GM18870 (cell line): Measurements from ENCODE around the gene ZCCHC2.

Experiments
- ATAC-seq: cut with Tn5 transposase; IDR thresholded peaks from one replicate; pipeline ENCODE4 v1.9.1; 2021; ENCODE audit warnings: moderate library complexity; ENCODE audit not compliant: unreplicated experiment

ZCCHC2 gene

DNA sequence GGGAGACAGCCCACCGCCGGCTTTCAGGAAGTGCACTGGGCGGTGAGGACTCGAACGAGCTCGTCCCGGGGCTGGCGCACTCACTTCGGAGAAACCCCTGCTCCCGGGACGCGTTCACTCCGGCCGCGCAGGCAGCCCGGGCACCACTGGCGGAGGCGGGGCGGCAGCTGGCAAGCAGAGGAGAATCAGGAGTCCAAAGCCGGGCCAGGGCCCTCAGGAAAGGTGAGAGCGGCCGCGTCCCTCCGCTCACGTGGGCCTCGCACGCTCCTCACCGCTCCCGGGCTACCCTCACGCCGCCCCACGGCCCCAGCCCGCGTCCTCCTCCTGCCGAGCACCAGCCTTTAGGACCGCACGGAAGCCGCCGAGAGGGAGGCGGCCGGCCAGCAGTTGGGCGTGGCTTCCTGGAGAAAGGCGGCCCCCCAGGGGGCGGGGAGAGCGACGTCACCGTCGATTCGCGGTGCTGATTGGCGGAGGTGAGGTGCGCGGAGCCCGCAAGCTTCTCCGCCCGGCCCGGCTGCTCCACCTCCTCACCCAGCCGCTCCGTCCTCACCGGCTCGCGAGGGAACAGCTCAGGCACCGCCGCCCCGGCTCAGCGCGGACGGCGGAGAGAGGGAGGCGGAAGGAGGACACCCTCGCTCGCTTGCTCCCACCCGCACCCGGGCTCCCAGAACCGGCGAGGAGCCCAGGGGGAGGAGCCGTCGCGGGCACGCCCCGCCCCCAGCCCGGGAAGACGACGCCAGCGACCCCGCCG, at the start of gene ZCCHC2:
TSS of gene ZCCHC2 (plus strand) at position 522 of the 751 bp plus-strand sequence. CDS start 400 bp downstream, outside the sequence.
- ATAC-seq, result peak; percentile 70

DNA sequence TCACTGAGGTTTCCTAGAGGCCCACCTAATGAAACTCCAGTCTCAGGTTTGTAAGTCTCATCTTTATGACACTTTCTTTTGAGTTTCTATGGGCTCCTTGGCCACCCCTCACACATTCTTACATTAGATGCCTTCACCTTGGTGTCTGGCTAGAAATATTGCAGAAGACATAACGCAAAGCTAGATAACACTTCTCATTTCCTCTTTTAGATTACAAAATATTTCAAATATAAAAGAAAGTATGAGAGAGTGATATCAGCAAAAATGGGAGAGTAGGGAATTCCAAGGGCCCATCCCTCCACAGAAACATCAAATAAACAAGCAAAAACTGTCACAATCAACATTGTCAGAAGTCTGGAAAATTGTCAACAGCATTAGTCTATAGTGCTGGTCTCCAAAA, 43.3 kb upstream of the ZCCHC2 start:
- ATAC-seq, result no peak

- ATAC-seq, result no peak
Measured at GRCh38 chr18:62480927-62481326, 41.9 kb upstream of the ZCCHC2 start.

DNA sequence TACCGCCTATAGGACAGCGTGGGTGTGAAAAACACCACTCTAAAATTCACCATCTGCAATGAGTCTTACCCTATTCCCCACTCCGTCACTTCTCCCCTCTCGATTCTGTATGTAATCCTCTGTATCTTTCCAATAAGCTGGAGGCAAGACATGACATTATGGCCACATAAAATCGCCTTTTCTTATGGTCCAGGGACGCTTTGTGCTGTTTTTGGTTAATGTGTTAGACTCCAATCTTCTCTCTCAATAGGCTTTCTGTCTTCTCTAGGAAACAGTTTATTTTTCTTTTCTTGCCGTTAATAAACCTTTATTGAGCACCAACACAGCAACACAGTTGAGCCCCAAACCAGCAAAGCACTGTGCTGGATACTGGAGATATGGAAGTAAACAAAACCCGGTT, 37.9 kb upstream of the ZCCHC2 start:
- ATAC-seq, result no peak

DNA sequence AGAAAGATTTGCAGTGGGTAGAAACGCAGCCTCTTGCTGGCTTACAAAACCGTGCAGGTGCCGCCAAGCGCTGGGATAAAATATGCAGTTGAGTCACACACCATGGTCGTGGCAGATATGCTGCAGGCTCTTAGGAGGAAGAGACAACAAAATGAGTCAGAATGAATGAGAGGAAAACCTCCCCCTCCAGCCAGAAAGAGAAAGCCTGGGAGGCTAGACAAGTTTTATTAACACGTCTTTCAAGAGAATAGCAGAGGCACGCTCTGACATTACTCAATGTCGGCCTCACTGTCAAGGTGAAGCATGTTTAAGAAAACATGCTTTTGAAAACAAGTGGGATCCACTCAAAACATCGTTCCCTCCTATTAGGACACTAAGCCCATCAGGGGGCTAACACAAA, 37.1 kb upstream of the ZCCHC2 start:
- ATAC-seq, result no peak

DNA sequence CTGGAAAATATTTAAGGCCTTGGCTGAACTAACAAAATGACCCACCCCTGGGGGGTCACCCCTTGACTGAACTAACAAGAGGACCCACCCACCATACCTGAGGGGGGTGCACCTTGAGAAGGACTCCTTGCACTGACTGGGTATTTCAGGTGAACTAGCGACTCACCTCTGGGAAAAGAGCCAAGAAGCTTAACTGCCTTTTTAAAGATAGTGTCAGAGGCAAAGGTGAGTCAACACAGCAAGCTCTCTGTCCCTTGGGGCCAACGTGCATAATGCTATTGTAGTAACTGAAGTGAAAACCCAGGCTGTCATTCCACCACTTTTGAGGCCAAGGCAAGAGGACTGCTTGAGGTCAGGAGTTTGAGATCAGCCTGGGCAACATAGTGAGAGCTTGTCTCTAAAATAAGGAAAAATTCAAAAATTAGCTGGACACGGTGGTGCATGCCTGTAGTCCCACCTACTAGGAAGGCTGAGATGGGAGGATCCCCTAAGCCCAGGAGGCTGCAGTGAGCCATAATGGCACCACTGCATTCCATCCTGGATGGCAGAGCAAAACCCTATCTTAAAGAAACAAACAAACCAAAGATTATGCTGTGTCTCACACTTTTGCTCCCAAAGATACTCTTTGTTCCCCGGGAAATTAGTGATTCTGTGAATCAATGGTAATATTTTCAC, 36.4 kb upstream of the ZCCHC2 start:
- ATAC-seq, result no peak

- ATAC-seq, result no peak
Measured at GRCh38 chr18:62487161-62487560, 35.7 kb upstream of the ZCCHC2 start.

GRCh38 chr18:62490967-62491695, 31.7 kb upstream of the ZCCHC2 start:
- no peak for ATAC-seq

DNA sequence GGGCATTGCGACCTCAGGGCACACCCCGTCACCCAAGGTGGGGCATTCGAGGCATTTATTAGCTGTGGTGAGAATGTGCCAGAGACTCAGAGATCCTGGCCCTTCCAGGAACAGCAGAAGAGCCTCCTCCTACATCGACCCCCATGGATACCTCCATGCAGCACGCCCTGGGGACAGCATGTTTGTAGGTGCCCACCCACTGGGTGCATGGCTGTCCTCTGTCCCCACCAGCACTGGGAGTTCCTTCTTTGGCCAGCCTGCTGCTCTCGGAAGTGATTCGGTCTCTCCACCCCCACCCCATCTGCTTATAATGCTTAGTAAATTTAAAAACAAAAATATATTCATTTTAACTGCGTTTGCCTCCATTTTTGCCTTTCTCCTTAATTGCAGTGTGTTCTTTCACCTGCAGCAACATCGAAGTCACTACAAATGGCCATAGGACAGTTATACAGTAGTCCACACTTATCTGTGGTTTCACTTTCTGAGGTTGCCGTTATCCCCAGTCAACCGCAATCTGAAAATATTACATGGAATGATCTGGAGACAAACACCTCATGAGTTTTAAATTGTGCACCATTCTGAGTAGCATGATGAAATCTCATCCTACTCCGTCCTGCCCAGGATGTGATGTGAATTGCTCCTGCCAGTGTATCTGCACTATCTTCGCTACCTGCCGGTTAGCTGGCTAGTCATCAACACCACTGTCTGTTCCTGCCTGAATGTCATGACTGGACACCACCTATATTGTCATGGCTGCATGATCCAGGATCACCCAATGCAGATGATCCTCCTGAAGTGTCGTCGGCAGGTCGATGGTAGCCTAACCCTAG, 29.6 kb upstream of the ZCCHC2 start:
- no peak for ATAC-seq

DNA sequence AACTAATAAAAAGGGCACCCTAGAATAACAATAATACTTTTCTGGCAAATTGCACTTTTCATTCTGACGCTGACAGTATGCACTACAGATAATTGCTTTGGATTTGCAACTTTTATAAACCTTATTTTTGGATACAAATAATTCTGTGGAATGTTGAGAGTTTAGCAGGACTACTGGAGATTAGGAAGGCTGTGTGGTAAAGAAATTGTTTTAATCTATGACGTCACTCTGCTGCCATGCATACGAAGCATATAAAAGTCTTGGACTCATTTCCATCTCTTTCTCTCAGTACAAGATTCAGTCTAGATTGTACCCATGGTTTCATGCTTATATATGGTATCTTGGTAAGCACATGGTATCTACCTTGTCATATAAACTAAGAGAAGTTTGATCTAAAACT, 28.1 kb upstream of the ZCCHC2 start:
- no peak for ATAC-seq

GRCh38 chr18:62496262-62496661, 26.6 kb upstream of the ZCCHC2 start:
- ATAC-seq, result no peak

- ATAC-seq, result no peak
Measured at GRCh38 chr18:62497190-62497772, 25.5 kb upstream of the ZCCHC2 start.

GRCh38 chr18:62498616-62499262, 24.1 kb upstream of the ZCCHC2 start:
- no peak for ATAC-seq

- no peak for ATAC-seq
Measured at GRCh38 chr18:62499263-62499650, 23.6 kb upstream of the ZCCHC2 start.

DNA sequence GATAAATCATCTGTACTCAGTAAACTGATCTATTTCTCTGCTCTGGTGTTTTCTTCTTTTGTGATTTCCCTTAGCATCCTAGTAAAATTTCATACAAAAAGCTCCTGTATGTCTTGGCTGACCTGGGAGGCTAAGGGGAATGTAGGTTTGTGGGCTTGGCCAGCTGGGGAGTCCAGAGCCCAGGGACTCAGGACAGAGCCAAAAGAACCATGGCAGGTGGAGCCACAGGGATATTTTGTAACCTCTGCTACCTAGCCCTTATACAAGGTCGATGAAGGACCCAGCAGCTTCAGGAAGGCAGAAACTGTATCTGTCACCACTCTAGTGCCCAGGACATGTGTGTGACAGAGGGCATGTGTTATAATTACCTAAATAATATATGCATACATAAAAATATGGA, 22.7 kb upstream of the ZCCHC2 start:
- ATAC-seq, result no peak

- ATAC-seq, result no peak
Measured at GRCh38 chr18:62500966-62501591, 21.7 kb upstream of the ZCCHC2 start.

DNA sequence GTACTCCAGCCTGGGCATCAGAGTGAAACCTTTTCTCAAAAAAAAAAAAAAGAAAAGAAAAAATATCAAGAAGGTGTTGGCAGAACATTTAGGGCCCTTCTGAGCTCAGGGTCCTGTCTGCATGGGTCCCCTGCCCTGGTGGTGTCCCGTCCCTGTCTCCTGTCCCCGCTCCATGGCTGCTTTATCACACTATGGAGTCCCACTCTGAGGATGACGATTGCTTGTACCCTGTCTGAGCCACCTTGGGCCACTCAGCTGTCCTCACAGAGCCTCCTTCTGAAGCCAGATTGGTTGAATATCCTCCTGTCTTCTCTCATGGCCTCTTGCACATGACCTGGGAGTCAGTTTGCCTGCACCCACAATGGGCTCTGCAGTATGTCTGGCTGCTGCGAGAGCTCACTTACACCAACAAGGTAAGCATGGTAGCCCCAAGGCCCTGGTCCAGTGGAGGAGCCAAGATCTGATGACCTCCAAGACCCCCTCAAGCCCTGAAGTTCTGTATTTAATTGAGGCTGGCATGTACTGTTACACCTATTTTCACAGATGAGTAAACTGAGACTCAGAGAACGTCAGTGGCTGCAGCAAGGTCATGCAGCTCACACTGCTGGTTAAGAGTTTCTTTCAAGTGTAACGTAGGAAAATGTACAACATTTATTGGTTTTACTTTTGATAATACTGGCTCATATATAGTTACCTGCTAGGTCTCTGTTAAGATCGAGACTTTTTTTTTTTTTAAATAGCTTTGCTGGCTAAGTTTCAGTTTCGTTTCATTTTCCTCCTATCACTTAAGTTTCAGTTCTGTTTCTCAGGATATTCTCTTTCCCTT, 16.9 kb upstream of the ZCCHC2 start:
- peak; percentile 93 for ATAC-seq

GRCh38 chr18:62506495-62507143, 16.2 kb upstream of the ZCCHC2 start:
- ATAC-seq, result peak; percentile 7
